Mesenchymal stem cell (in vitro differentiated cells and primary cell): ENCODE measurements around the gene GFOD2. TPM values are rescaled to one million over a fixed set of nuclear protein-coding genes. Genes with fewer than 3 reads are reported as not detected.

Source experiments
- DNase-seq: peaks from one replicate; pipeline ENCODE4 v3.0.0-alpha.2; 2013
- H2AFZ ChIP-seq: one replicate; pipeline ENCODE4 v1.6.1; 2013; ENCODE audit warnings: low read depth, mild to moderate bottlenecking, control low read depth, inconsistent platforms, low read length, moderate library complexity
- H2AK5ac ChIP-seq: 2 replicates; pipeline ENCODE4 v1.6.1; 2013; ENCODE audit warnings: low read length, moderate library complexity, mild to moderate bottlenecking, inconsistent platforms; ENCODE audit not compliant: severe bottlenecking
- H2BK120ac ChIP-seq: one replicate; pipeline ENCODE4 v1.6.1; 2013; ENCODE audit warnings: low read depth, mild to moderate bottlenecking, inconsistent platforms, low read length, moderate library complexity
- H2BK12ac ChIP-seq, 2 experiments: one replicate each; pipeline ENCODE4 v1.6.1; 2013; ENCODE audit warnings: inconsistent platforms in 2 of 2, low read length in 2 of 2, mild to moderate bottlenecking in 2 of 2, moderate library complexity in 2 of 2, control low read depth in 1 of 2
- H2BK15ac ChIP-seq: one replicate; pipeline ENCODE4 v1.6.1; 2013; ENCODE audit warnings: mild to moderate bottlenecking, low read depth, inconsistent platforms; ENCODE audit not compliant: poor library complexity, severe bottlenecking
- H2BK5ac ChIP-seq: 2 replicates; pipeline ENCODE4 v1.6.1; 2013; ENCODE audit warnings: low read depth, mild to moderate bottlenecking, low read length, control low read depth, inconsistent platforms; ENCODE audit not compliant: poor library complexity, severe bottlenecking
- H3K14ac ChIP-seq, 2 experiments: one replicate each; pipeline ENCODE4 v1.6.1; 2013; ENCODE audit warnings: inconsistent platforms in 2 of 2, low read length in 2 of 2, control low read depth in 1 of 2, mild to moderate bottlenecking in 1 of 2, moderate library complexity in 1 of 2
- H3K18ac ChIP-seq, 2 experiments: one replicate each; pipeline ENCODE4 v1.6.1; 2013; ENCODE audit warnings: inconsistent platforms in 2 of 2, low read length in 2 of 2, control low read depth in 1 of 2, low read depth in 1 of 2, mild to moderate bottlenecking in 1 of 2
- H3K23ac ChIP-seq, 2 experiments: one replicate each; pipeline ENCODE4 v1.6.1; 2013; ENCODE audit warnings: inconsistent platforms in 2 of 2, low read length in 2 of 2, mild to moderate bottlenecking in 2 of 2, moderate library complexity in 2 of 2, control low read depth in 1 of 2
- H3K27ac ChIP-seq: 2 replicates; pipeline ENCODE4 v1.5.1; 2013; ENCODE audit warnings: mild to moderate bottlenecking, moderate library complexity, low read length, control low read depth, inconsistent platforms; ENCODE audit not compliant: poor library complexity, severe bottlenecking
- H3K27me3 ChIP-seq, 2 experiments: 2 replicates each; pipeline versions ENCODE4 v1.6.1 to v1.7.0; 2013; ENCODE audit warnings: low read length in 2 of 2, mild to moderate bottlenecking in 2 of 2, moderate library complexity in 2 of 2, control low read depth in 1 of 2, inconsistent platforms in 1 of 2; ENCODE audit not compliant: control insufficient read depth in 1 of 2, insufficient read depth in 1 of 2
- H3K36me3 ChIP-seq, 2 experiments: 2 replicates each; pipeline versions ENCODE4 v1.6.1 to v1.7.0; 2013; ENCODE audit warnings: low read length in 2 of 2, control low read depth in 1 of 2, inconsistent platforms in 1 of 2, low read depth in 1 of 2, mild to moderate bottlenecking in 1 of 2; ENCODE audit not compliant: insufficient read depth in 2 of 2, control insufficient read depth in 1 of 2
- H3K4ac ChIP-seq, 2 experiments: one replicate each; pipeline ENCODE4 v1.6.1; 2013; ENCODE audit warnings: inconsistent platforms in 2 of 2, low read length in 2 of 2, mild to moderate bottlenecking in 2 of 2, moderate library complexity in 2 of 2, control low read depth in 1 of 2, low read depth in 1 of 2
- H3K4me1 ChIP-seq: 2 replicates; pipeline ENCODE4 v1.6.1; 2013; ENCODE audit warnings: low read depth, low read length, control low read depth; ENCODE audit not compliant: control insufficient read depth, insufficient read depth
- H3K4me2 ChIP-seq: 2 replicates; pipeline ENCODE4 v1.6.1; 2013; ENCODE audit warnings: low read length, mild to moderate bottlenecking, inconsistent platforms; ENCODE audit not compliant: poor library complexity, severe bottlenecking
- H3K4me3 ChIP-seq, 2 experiments: 2 replicates each; pipeline versions ENCODE4 v1.5.1 to v1.7.0; 2013; ENCODE audit warnings: low read length in 2 of 2, mild to moderate bottlenecking in 2 of 2, control low read depth in 1 of 2, low read depth in 1 of 2; ENCODE audit not compliant: insufficient read depth in 1 of 2
- H3K79me1 ChIP-seq: replicated peaks from 2 replicates; pipeline ENCODE4 v1.6.1; 2013; ENCODE audit warnings: mild to moderate bottlenecking, control low read depth, low read length, inconsistent platforms; ENCODE audit not compliant: poor library complexity, severe bottlenecking
- H3K9ac ChIP-seq: 2 replicates; pipeline ENCODE4 v1.7.0; 2013; ENCODE audit warnings: mild to moderate bottlenecking, low read length, moderate library complexity
- H3K9me3 ChIP-seq: 2 replicates; pipeline ENCODE4 v1.7.0; 2013; ENCODE audit warnings: mild to moderate bottlenecking, low read length; ENCODE audit not compliant: control insufficient read depth
- H4K8ac ChIP-seq: one replicate; pipeline ENCODE4 v1.6.1; 2013; ENCODE audit warnings: inconsistent platforms, mild to moderate bottlenecking, low read length, moderate library complexity
- H4K91ac ChIP-seq: one replicate; pipeline ENCODE4 v1.6.1; 2013; ENCODE audit warnings: mild to moderate bottlenecking, low read length, inconsistent platforms
- WGBS: methylation state at CpG from one replicate; pipeline ENCODE4 v1.1.7; 2013; ENCODE audit warnings: mixed read lengths; 5-methylcytosine and 5-hydroxymethylcytosine counted together
- polyA plus RNA-seq, 2 experiments: library from polyadenylated mRNA; stranded (reverse); fragments of 200-250 nt; gene quantifications; one replicate each; pipeline ENCODE4 v1.2.3, GENCODE V29; 2013

GFOD2 gene
- 9.1 TPM for polyA plus RNA-seq (2013, experiment 1 of 2)
- polyA plus RNA-seq (2013, experiment 2 of 2): 9.2 TPM

- peak within 1 kb of the TSS in 1 of 2 experiments; percentile 40 for H2BK12ac ChIP-seq
- peaks cover 14% of the 10 kb centered on the region for H3K4me1 ChIP-seq
- peak within 1 kb of the TSS; percentile 82 for H3K4me2 ChIP-seq
- no peaks in the 10 kb centered on the region for H3K27me3 ChIP-seq
- H3K14ac ChIP-seq: peak within 1 kb of the TSS in 1 of 2 experiments; percentile 82
- H3K79me1 ChIP-seq: peaks cover 9% of the 10 kb centered on the region
- H2AFZ ChIP-seq: peak within 1 kb of the TSS; percentile 89
- H3K4ac ChIP-seq: peak within 1 kb of the TSS; percentile 79 to 97
- no peaks in the 10 kb centered on the region for H3K9me3 ChIP-seq
- peaks cover 6 to 12% of the 10 kb centered on the region in 2 experiments for H3K36me3 ChIP-seq
- peak within 1 kb of the TSS; percentile 76 for H4K91ac ChIP-seq
- H3K4me3 ChIP-seq: peak within 1 kb of the TSS; percentile 92 to 95
- no peak within 1 kb of the TSS for H2BK120ac ChIP-seq
- H3K18ac ChIP-seq: peak within 1 kb of the TSS; percentile 86 to 97
- WGBS: under 1% methylated on average over 59 of the region's 59 CpGs
- H3K23ac ChIP-seq: no peak within 1 kb of the TSS
- H2BK5ac ChIP-seq: peak within 1 kb of the TSS; percentile 45
- peak within 1 kb of the TSS; percentile 78 for H3K27ac ChIP-seq
- H2AK5ac ChIP-seq: no peak within 1 kb of the TSS
- peak within 1 kb of the TSS; percentile 97 for H3K9ac ChIP-seq
- peak within 1 kb of the TSS; percentile 94 for H4K8ac ChIP-seq
- no peak within 1 kb of the TSS for H2BK15ac ChIP-seq
- DNase-seq: peak; percentile 93
These were observed at the start of gene GFOD2 for GRCh38 chr16:67719048-67719777. Gene GFOD2, minus strand, starts transcription at chr16:67719316. Its CDS starts 33,601 bp downstream, at chr16:67685715.

- no peak overlapping the region for H2BK12ac ChIP-seq
- no peak overlapping the region for H2AK5ac ChIP-seq
- no peak overlapping the region for H2BK5ac ChIP-seq
- no peak overlapping the region for H3K14ac ChIP-seq
- no peaks in the 10 kb centered on the region for H3K9me3 ChIP-seq
- H3K23ac ChIP-seq: no peak overlapping the region
- no peak overlapping the region for H4K8ac ChIP-seq
- H3K18ac ChIP-seq: peak overlapping the region in 1 of 2 experiments; percentile 2
- H3K4me1 ChIP-seq: no peaks in the 10 kb centered on the region
- 56% methylated on average over 7 of the region's 7 CpGs for WGBS
- peaks cover 40% of the 10 kb centered on the region for H3K79me1 ChIP-seq
- no peak overlapping the region for H3K4me3 ChIP-seq
- no peak overlapping the region for H3K4me2 ChIP-seq
- no peaks in the 10 kb centered on the region for H3K27me3 ChIP-seq
- no peak overlapping the region for H3K9ac ChIP-seq
- DNase-seq: peak; percentile 73
- no peak overlapping the region for H3K4ac ChIP-seq
- peaks cover 11 to 15% of the 10 kb centered on the region in 2 experiments for H3K36me3 ChIP-seq
- H2BK15ac ChIP-seq: no peak overlapping the region
- no peak overlapping the region for H3K27ac ChIP-seq
- no peak overlapping the region for H2AFZ ChIP-seq
- no peak overlapping the region for H4K91ac ChIP-seq
- no peak overlapping the region for H2BK120ac ChIP-seq
These were observed 48.8 kb upstream of the GFOD2 start for GRCh38 chr16:67767953-67768352.

- H4K91ac ChIP-seq: no peak overlapping the region
- no peak overlapping the region for H3K27ac ChIP-seq
- H2BK120ac ChIP-seq: no peak overlapping the region
- H3K4me2 ChIP-seq: no peak overlapping the region
- H3K36me3 ChIP-seq: peaks cover 16% of the 10 kb centered on the region in 2 experiments
- no peak overlapping the region for H4K8ac ChIP-seq
- H3K9me3 ChIP-seq: no peaks in the 10 kb centered on the region
- H3K23ac ChIP-seq: no peak overlapping the region
- H3K79me1 ChIP-seq: peaks cover 36% of the 10 kb centered on the region
- WGBS: 100% methylated on average over 4 of the region's 4 CpGs
- no peak overlapping the region for H3K18ac ChIP-seq
- H2BK12ac ChIP-seq: no peak overlapping the region
- H3K4ac ChIP-seq: no peak overlapping the region
- no peak overlapping the region for H2BK5ac ChIP-seq
- no peak overlapping the region for H2AFZ ChIP-seq
- H2AK5ac ChIP-seq: no peak overlapping the region
- no peaks in the 10 kb centered on the region for H3K4me1 ChIP-seq
- no peak overlapping the region for H3K14ac ChIP-seq
- no peak for DNase-seq
- H3K9ac ChIP-seq: no peak overlapping the region
- no peak overlapping the region for H3K4me3 ChIP-seq
- no peaks in the 10 kb centered on the region for H3K27me3 ChIP-seq
- no peak overlapping the region for H2BK15ac ChIP-seq
These were observed 47.2 kb upstream of the GFOD2 start for GRCh38 chr16:67766291-67766690.

- no peaks in the 10 kb centered on the region for H3K9me3 ChIP-seq
- H2AFZ ChIP-seq: no peak overlapping the region
- H2BK5ac ChIP-seq: no peak overlapping the region
- no peak overlapping the region for H2BK15ac ChIP-seq
- H3K23ac ChIP-seq: no peak overlapping the region
- no peak overlapping the region for H3K18ac ChIP-seq
- no peak overlapping the region for H2BK120ac ChIP-seq
- no peak overlapping the region for H3K9ac ChIP-seq
- no peaks in the 10 kb centered on the region for H3K27me3 ChIP-seq
- no peak overlapping the region for H4K8ac ChIP-seq
- peaks cover 10 to 16% of the 10 kb centered on the region in 2 experiments for H3K36me3 ChIP-seq
- H2AK5ac ChIP-seq: no peak overlapping the region
- DNase-seq: no peak
- no peak overlapping the region for H3K4me3 ChIP-seq
- H3K4me1 ChIP-seq: no peaks in the 10 kb centered on the region
- no peak overlapping the region for H3K27ac ChIP-seq
- no peak overlapping the region for H3K4ac ChIP-seq
- no peak overlapping the region for H3K14ac ChIP-seq
- H3K4me2 ChIP-seq: no peak overlapping the region
- 91% methylated on average over 6 of the region's 7 CpGs for WGBS
- H4K91ac ChIP-seq: no peak overlapping the region
- peaks cover 40% of the 10 kb centered on the region for H3K79me1 ChIP-seq
- no peak overlapping the region for H2BK12ac ChIP-seq
These were observed 45.1 kb upstream of the GFOD2 start for GRCh38 chr16:67764158-67764667.
